Keratinocyte (primary cell): Measurements from ENCODE around the gene AEN.

Experiments used
- CTCF ChIP-seq, 3 experiments: IDR thresholded peaks in 1 of 3; conservative IDR thresholded peaks in 1 of 3; optimal IDR thresholded peaks in 1 of 3; 2 replicates in 2 of 3; 3 replicates in 1 of 3; pipeline versions ENCODE3 to v1.5.1; 2011; ENCODE audit warnings: low read length in 3 of 3, mild to moderate bottlenecking in 3 of 3, moderate library complexity in 2 of 3, control low read depth in 1 of 3, inconsistent platforms in 1 of 3; ENCODE audit not compliant: insufficient read depth in 2 of 3; ENCODE audit errors: extremely low read depth in 1 of 3
- EZH2 ChIP-seq: IDR thresholded peaks from one replicate; pipeline ENCODE4 v1.6.1; 2012; ENCODE audit warnings: inconsistent platforms, mild to moderate bottlenecking, low read length, moderate library complexity

- TF ChIP-seq CTCF (optimal IDR thresholded peaks at IDR 0.05 in 1 of 3, IDR thresholded peaks at IDR 0.05 in 1 of 3, conservative IDR thresholded peaks at IDR 0.05 in 1 of 3; ENCODE audit: extremely low read depth in 1 of 3, insufficient read depth in 2 of 3, low read length in 3 of 3), result no peak
- TF ChIP-seq EZH2, result no peak
These were observed 16.9 kb downstream of the AEN start for GRCh38 chr15:88637841-88638625.
